Measurements from ENCODE around the gene ASPSCR1. TPM values are rescaled to one million over a fixed set of nuclear protein-coding genes. Genes with fewer than 3 reads are reported as not detected.
A peak's percentile ranks its signal among the peaks of the same experiment; 100 is the strongest.

The ASPSCR1 gene
- total and polyA plus RNA-seq, 2 of the 13 experiments (the other 11 are each of a cell fraction or from before 2014, with no cell fraction given), result 274 to 314 TPM

- TF ChIP-seq PRDM15 (CRISPR knock-in tag; IDR thresholded peaks at IDR 0.05), result no peak
- no peak; the same call in 1 of the 2 replicates for TF ChIP-seq ZNF329 (CRISPR knock-in tag; IDR thresholded peaks at IDR 0.05; ENCODE audit: low read depth)
- peak; percentile 8 for TF ChIP-seq AGO1 (IDR thresholded peaks at IDR 0.05; ENCODE audit: low read depth, low read length, poor library complexity, severe bottlenecking)
- no peak for TF ChIP-seq ZNF3 (CRISPR knock-in tag; IDR thresholded peaks at IDR 0.05)
- TF ChIP-seq ZNF414 (CRISPR knock-in tag; IDR thresholded peaks at IDR 0.05), result no peak; the same call in 1 of the 2 replicates
- TF ChIP-seq KDM3A (CRISPR knock-in tag; IDR thresholded peaks at IDR 0.05; ENCODE audit: low read depth), result no peak; the same call in 1 of the 2 replicates
- TF ChIP-seq ZNF547 (CRISPR knock-in tag; IDR thresholded peaks at IDR 0.05), result no peak
- TF ChIP-seq NCOA2 (CRISPR knock-in tag; IDR thresholded peaks at IDR 0.05), result no peak
- no peak for TF ChIP-seq ZNF230 (CRISPR knock-in tag; IDR thresholded peaks at IDR 0.05)
- TF ChIP-seq ZFP62 (CRISPR knock-in tag; IDR thresholded peaks at IDR 0.05), result no peak
- TF ChIP-seq SCMH1 (CRISPR knock-in tag; IDR thresholded peaks at IDR 0.05; ENCODE audit: borderline replicate concordance), result no peak
- no peak for TF ChIP-seq ZNF143 (CRISPR knock-in tag; IDR thresholded peaks at IDR 0.05)
- TF ChIP-seq PAF1 (CRISPR knock-in tag; IDR thresholded peaks at IDR 0.05), result no peak
- TF ChIP-seq ZBTB7A (CRISPR knock-in tag; IDR thresholded peaks at IDR 0.05), result peak; percentile 60; the same call in 1 of the 2 replicates
- TF ChIP-seq ISL2 (CRISPR knock-in tag; IDR thresholded peaks at IDR 0.05), result peak; percentile 6; the same call in 1 of the 2 replicates
- TF ChIP-seq TRAFD1 (CRISPR knock-in tag; IDR thresholded peaks at IDR 0.05; ENCODE audit: borderline replicate concordance), result no peak
- no peak for TF ChIP-seq DMTF1 (CRISPR knock-in tag; IDR thresholded peaks at IDR 0.05)
- no peak for TF ChIP-seq ZNF792 (CRISPR knock-in tag; IDR thresholded peaks at IDR 0.05)
- TF ChIP-seq ZNF101 (CRISPR knock-in tag; IDR thresholded peaks at IDR 0.05; ENCODE audit: borderline replicate concordance, low read depth), result no peak
- peak; percentile 72 for TF ChIP-seq HNRNPL (IDR thresholded peaks at IDR 0.05; ENCODE audit: low read depth, low read length)
- no peak for TF ChIP-seq PHF5A (CRISPR knock-in tag; IDR thresholded peaks at IDR 0.05; ENCODE audit: low read depth, unreplicated experiment)
Measured at GRCh38 chr17:81959362-81960129, 17.9 kb upstream of the ASPSCR1 start (continued).
